Gastrocnemius medialis (tissue), 4 donors: ENCODE results near the gene HS6ST2. TPM values are rescaled to one million over a fixed set of nuclear protein-coding genes. Genes with fewer than 3 reads are reported as not detected.

Experiments
- ATAC-seq, 2 donors: fragments of 150-250 bp; one replicate each; pipeline ENCODE4 v1.9.1; 2016
- DNase-seq, 2 donors: peaks; one replicate each; pipeline ENCODE4 v3.0.0-alpha.2; 2019
- H3K27ac ChIP-seq, 4 donors: fragments of 200-600 bp; sonication (generic); 1 replicate in 1 of 4; 2 replicates in 3 of 4; pipeline ENCODE4 v1.5.1; 2016 to 2018; ENCODE audit warnings: mild to moderate bottlenecking in 2 of 4, moderate library complexity in 1 of 4
- H3K27me3 ChIP-seq, 3 donors: fragments of 200-600 bp; sonication (generic) in 2 of 3; 1 replicate in 1 of 3; 2 replicates in 2 of 3; pipeline versions ENCODE4 v1.5.1 to v1.6.0; 2016 to 2019; ENCODE audit warnings: mild to moderate bottlenecking in 1 of 3, moderate library complexity in 1 of 3
- H3K36me3 ChIP-seq, 2 donors: fragments of 200-600 bp; sonication (generic) in 1 of 2; one replicate each; pipeline ENCODE4 v1.5.1; 2017 to 2018
- H3K4me1 ChIP-seq, 2 donors: fragments of 200-600 bp; sonication (generic) in 1 of 2; one replicate each; pipeline ENCODE4 v1.5.1; 2016 to 2017; ENCODE audit warnings: mild to moderate bottlenecking in 2 of 2
- H3K4me3 ChIP-seq, 4 donors: fragments of 200-600 bp; sonication (generic) in 3 of 4; 1 replicate in 1 of 4; 2 replicates in 3 of 4; pipeline ENCODE4 v1.5.1; 2016 to 2019; ENCODE audit warnings: mild to moderate bottlenecking in 2 of 4
- H3K9me3 ChIP-seq, 3 donors: fragments of 200-600 bp; sonication (generic) in 2 of 3; 1 replicate in 1 of 3; 2 replicates in 2 of 3; pipeline ENCODE4 v1.5.1; 2016 to 2019
- CTCF ChIP-seq, 5 experiments: fragments of 450-650 bp in 3 of 5; fragments of 200-600 bp in 2 of 5; sonication (generic) in 2 of 5; IDR thresholded peaks in 4 of 5; conservative IDR thresholded peaks in 1 of 5; 1 replicate in 4 of 5; 2 replicates in 1 of 5; pipeline ENCODE4 v1.5.1; 2016 to 2019; ENCODE audit warnings: antibody characterized with exemption in 5 of 5, mild to moderate bottlenecking in 3 of 5, moderate library complexity in 3 of 5
- POLR2A ChIP-seq, 2 donors: fragments of 450-650 bp; IDR thresholded peaks; one replicate each; pipeline ENCODE4 v1.6.1; 2017; ENCODE audit warnings: antibody characterized with exemption in 2 of 2, mild to moderate bottlenecking in 2 of 2, moderate library complexity in 2 of 2
- in situ Hi-C, 4 donors: fragments of 200-750 bp; cut with MboI; loops; one replicate each; pipeline versions ENCODE4 v1.15.0 to v1.8.0; 2017; ENCODE audit warnings: low sequenced_read_pairs in 4 of 4
- intact Hi-C: fragments of 100-400 bp; cut with DNase I; formaldehyde crosslinking; loops from one replicate; pipeline ENCODE4 v1.15.1; 2023; ENCODE audit warnings: low total_unique reads
- total RNA-seq, 4 donors: library from RNA; depleted of rRNA; stranded (reverse); fragments of >200 nt; gene quantifications; one replicate each; pipeline versions ENCODE4 v1.1.0 to v1.2.3, GENCODE V29; 2016

HS6ST2 gene
- total RNA-seq, 4 donors from 2014 or later = 1.9 to 2.8 (median 2.1) TPM; not detected in 1

GRCh38 chrX:132775263-132775823, 183.1 kb downstream of the HS6ST2 start:
- Histone ChIP-seq H3K4me3 (no peak overlapping the region), H3K27me3 (no peaks in the 10 kb centered on the region), H3K27ac (no peak overlapping the region), H3K36me3 (no peaks in the 10 kb centered on the region), H3K9me3 (no peaks in the 10 kb centered on the region), H3K4me1 (no peaks in the 10 kb centered on the region)
- in situ Hi-C loops (no loop called here), intact Hi-C loops (no loop called here)
- no peak for ATAC-seq
- DNase-seq = no peak
- no peak for TF ChIP-seq CTCF (IDR thresholded peaks at IDR 0.05 in 4 of 5, conservative IDR thresholded peaks at IDR 0.05 in 1 of 5)
- TF ChIP-seq POLR2A (IDR thresholded peaks at IDR 0.05) = no peak

DNA sequence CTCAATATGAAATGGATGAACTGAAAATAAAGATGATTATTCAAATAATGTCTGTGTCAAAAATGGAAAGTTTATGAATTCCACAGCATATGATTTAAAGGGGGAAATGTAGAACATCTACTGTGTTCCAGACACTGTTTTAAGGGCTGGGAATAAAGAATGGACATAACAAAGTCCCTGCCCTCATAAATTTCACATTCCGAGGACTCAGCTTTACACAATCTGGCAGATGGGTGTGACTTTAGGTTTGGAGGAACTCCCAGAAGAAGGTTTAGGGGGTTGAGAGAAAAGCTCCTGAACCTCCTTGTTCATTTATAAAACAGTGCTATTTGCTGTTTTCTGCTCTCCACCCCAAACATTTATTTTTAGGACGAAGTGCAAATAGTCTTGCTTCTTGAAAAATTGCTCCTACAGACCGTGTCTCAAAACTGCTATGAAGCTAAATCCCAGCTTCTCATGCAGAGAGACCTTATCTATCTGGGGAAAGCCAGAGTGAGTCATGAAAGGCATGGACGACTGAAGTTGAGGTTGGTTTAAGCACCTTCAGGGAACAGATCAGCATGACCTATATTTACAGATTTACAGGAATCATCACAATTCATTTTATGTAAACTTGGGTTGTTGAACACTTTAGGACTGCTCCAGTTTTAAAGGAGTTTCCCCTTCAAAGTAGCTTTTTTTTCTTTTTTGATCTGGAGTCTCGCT, 184.3 kb downstream of the HS6ST2 start:
- in situ Hi-C loops = no loop called here
- DNase-seq = no peak
- Histone ChIP-seq H3K4me1 (no peaks in the 10 kb centered on the region), H3K27me3 (no peaks in the 10 kb centered on the region), H3K9me3 (no peaks in the 10 kb centered on the region), H3K36me3 (no peaks in the 10 kb centered on the region), H3K27ac (no peak overlapping the region), H3K4me3 (no peak overlapping the region)
- ATAC-seq = no peak
- intact Hi-C loops = no loop called here
- no peak for TF ChIP-seq CTCF (IDR thresholded peaks at IDR 0.05 in 4 of 5, conservative IDR thresholded peaks at IDR 0.05 in 1 of 5)
- no peak for TF ChIP-seq POLR2A (IDR thresholded peaks at IDR 0.05)

DNA sequence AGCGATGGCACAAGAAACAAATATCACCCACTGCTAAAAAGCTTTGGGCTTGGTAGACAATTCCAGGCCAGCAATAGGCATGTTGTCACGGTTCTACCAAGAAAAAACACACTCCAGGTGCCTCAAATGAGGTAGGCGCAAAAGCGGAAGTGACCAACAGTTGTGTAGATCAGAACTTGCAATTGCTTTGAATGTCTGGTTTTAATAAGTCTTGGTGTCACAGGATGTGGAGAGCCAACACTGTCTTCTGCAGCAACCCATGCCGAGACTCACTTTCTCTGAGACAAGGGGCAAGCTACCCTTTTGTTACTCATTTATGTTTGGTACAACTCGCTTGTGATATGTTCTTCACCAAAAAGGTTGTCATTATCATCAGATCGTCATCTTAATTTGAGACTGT, 188.8 kb downstream of the HS6ST2 start:
- no peak for DNase-seq
- no peaks in the 10 kb centered on the region for H3K4me1 ChIP-seq
- no peaks in the 10 kb centered on the region for H3K36me3 ChIP-seq
- in situ Hi-C loops (no loop called here), intact Hi-C loops (no loop called here)
- no peak overlapping the region for H3K27ac ChIP-seq
- no peaks in the 10 kb centered on the region for H3K9me3 ChIP-seq
- no peaks in the 10 kb centered on the region for H3K27me3 ChIP-seq
- no peak for TF ChIP-seq POLR2A (IDR thresholded peaks at IDR 0.05)
- no peak for TF ChIP-seq CTCF (IDR thresholded peaks at IDR 0.05 in 4 of 5, conservative IDR thresholded peaks at IDR 0.05 in 1 of 5)
- ATAC-seq = no peak
- no peak overlapping the region for H3K4me3 ChIP-seq

- Histone ChIP-seq H3K9me3 (no peaks in the 10 kb centered on the region), H3K36me3 (no peaks in the 10 kb centered on the region), H3K27ac (no peak overlapping the region), H3K27me3 (no peaks in the 10 kb centered on the region), H3K4me3 (no peak overlapping the region), H3K4me1 (no peaks in the 10 kb centered on the region)
- intact Hi-C loops = no loop called here
- no peak for DNase-seq
- ATAC-seq = no peak
- TF ChIP-seq CTCF (IDR thresholded peaks at IDR 0.05 in 4 of 5, conservative IDR thresholded peaks at IDR 0.05 in 1 of 5) (no peak), POLR2A (IDR thresholded peaks at IDR 0.05) (no peak)
- in situ Hi-C loops = no loop called here
These were observed 192.0 kb downstream of the HS6ST2 start for GRCh38 chrX:132766452-132766851.
